ENCODE measurements around the gene PSMD8.

- TF ChIP-seq CTCF (IDR thresholded peaks at IDR 0.05) (no peak), ZFX (IDR thresholded peaks at IDR 0.05; ENCODE audit: borderline replicate concordance) (no peak)
These were observed 37.1 kb upstream of the PSMD8 start for GRCh38 chr19:38337360-38337653.

Measured in 22Rv1 (cell line).